Activated naive CD4-positive, alpha-beta T cell treated with anti-CD3 and anti-CD28 coated beads, Interleukin-2, amount 10 ng/mL, durations not matched to agents 7 days and 5 days (primary cell): Measurements from ENCODE around the gene PATJ.
"Not testable (repeated sequence)": the region's sequence is repeated elsewhere in the genome, so short reads cannot be mapped to it uniquely, and the experiment has no call there.

Experiments used
- CTCF ChIA-PET: fragments of 350-600 bp; sonication (Branson Sonifier 250); formaldehyde crosslinking; loops from one replicate; lab custom pipeline; 2021; ENCODE audit warnings: antibody characterized with exemption; lab: Charles Lee
- DNase-seq: peaks from one replicate; pipeline ENCODE4 v3.0.0-alpha.2; 2020
- H3K27ac Mint-ChIP-seq: one replicate; pipeline ENCODE4 v1.8.0; 2021; ENCODE audit warnings: mild to moderate bottlenecking, moderate library complexity, mixed read lengths
- H3K27me3 Mint-ChIP-seq: one replicate; pipeline ENCODE4 v1.8.0; 2021; ENCODE audit warnings: mild to moderate bottlenecking, mixed read lengths
- H3K36me3 Mint-ChIP-seq: one replicate; pipeline ENCODE4 v1.8.0; 2021; ENCODE audit warnings: mixed read lengths
- H3K4me1 Mint-ChIP-seq: one replicate; pipeline ENCODE4 v1.8.0; 2021; ENCODE audit warnings: mixed read lengths
- H3K4me3 Mint-ChIP-seq: one replicate; pipeline ENCODE4 v1.8.0; 2021; ENCODE audit warnings: mild to moderate bottlenecking, moderate library complexity, mixed read lengths
- H3K9me3 Mint-ChIP-seq: one replicate; pipeline ENCODE4 v1.8.0; 2021; ENCODE audit warnings: mixed read lengths

The PATJ gene, protein sequence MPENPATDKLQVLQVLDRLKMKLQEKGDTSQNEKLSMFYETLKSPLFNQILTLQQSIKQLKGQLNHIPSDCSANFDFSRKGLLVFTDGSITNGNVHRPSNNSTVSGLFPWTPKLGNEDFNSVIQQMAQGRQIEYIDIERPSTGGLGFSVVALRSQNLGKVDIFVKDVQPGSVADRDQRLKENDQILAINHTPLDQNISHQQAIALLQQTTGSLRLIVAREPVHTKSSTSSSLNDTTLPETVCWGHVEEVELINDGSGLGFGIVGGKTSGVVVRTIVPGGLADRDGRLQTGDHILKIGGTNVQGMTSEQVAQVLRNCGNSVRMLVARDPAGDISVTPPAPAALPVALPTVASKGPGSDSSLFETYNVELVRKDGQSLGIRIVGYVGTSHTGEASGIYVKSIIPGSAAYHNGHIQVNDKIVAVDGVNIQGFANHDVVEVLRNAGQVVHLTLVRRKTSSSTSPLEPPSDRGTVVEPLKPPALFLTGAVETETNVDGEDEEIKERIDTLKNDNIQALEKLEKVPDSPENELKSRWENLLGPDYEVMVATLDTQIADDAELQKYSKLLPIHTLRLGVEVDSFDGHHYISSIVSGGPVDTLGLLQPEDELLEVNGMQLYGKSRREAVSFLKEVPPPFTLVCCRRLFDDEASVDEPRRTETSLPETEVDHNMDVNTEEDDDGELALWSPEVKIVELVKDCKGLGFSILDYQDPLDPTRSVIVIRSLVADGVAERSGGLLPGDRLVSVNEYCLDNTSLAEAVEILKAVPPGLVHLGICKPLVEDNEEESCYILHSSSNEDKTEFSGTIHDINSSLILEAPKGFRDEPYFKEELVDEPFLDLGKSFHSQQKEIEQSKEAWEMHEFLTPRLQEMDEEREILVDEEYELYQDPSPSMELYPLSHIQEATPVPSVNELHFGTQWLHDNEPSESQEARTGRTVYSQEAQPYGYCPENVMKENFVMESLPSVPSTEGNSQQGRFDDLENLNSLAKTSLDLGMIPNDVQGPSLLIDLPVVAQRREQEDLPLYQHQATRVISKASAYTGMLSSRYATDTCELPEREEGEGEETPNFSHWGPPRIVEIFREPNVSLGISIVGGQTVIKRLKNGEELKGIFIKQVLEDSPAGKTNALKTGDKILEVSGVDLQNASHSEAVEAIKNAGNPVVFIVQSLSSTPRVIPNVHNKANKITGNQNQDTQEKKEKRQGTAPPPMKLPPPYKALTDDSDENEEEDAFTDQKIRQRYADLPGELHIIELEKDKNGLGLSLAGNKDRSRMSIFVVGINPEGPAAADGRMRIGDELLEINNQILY (N-terminal part only)

DNA sequence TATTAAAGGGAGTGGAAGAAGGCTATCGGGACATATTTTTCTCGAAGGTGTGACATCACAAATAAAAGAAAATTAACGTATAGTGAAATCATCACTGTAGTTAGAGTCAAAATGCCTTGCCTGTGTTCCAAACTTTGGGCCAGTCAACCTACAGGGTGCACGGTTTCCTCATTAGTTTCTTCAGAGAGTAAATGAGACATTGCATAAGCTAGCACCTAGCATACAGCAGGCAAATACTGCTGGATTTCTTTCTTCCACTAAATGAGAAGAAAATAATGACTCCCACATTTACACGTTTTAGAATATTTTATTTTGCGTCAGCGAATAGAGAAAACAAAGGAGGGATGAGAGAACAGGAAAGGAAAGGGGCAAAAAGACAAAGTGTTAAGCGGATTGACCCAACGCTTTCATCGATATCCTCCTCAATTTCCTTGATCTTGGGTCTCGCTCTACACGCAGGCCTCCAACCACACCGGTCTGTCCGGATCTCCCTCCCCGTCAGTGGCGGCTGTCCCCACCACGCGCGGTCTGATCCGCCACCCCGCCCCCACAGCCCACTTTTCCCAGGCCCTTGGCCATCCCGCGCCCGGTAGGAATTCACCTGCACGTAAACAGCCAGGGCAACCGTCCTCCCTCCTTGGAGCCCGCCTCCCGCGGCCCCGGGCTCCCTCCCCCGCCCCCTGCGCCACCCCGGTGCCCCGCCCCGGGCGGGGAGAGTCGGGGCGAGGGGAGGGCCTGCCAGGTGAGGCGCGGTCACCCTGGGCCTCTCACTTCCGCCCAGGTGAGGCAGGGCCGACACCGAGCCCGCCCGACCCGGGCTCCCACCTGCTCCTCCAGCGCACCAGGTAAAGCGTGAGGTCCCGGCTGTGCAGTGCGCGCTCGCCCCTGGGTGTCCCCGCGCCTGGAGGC, at the start of gene PATJ:
PATJ (plus strand) TSS at position 770 of the 909 bp plus-strand sequence. CDS start 20,413 bp downstream, outside the sequence.
- Mint-ChIP-seq H3K4me1 (peaks cover 30% of the 10 kb centered on the region), H3K27ac (peak within 1 kb of the TSS; percentile 71), H3K36me3 (no peaks in the 10 kb centered on the region), H3K4me3 (peak within 1 kb of the TSS; percentile 84), H3K9me3 (no peaks in the 10 kb centered on the region), H3K27me3 (no peaks in the 10 kb centered on the region)
- CTCF ChIA-PET, result interaction anchor here (0.7 kb wide), 1 partner anchor 19 kb away, joined by 4 read pairs; no protein-coding TSS in a partner anchor
- DNase-seq, result peak; percentile 73

- Mint-ChIP-seq H3K4me1 (no peaks in the 10 kb centered on the region), H3K9me3 (no peaks in the 10 kb centered on the region), H3K36me3 (peaks cover 48% of the 10 kb centered on the region), H3K27ac (no peak overlapping the region), H3K27me3 (no peaks in the 10 kb centered on the region), H3K4me3 (no peak overlapping the region)
- CTCF ChIA-PET, result interaction anchor here (0.6 kb wide), 1 partner anchor 153 kb away, joined by 4 read pairs; no protein-coding TSS in a partner anchor
- DNase-seq, result no peak
Measured at GRCh38 chr1:61699911-61700851, 42.1 kb upstream of the PATJ start.

- H3K27ac Mint-ChIP-seq, result no peak overlapping the region
- H3K9me3 Mint-ChIP-seq, result no peaks in the 10 kb centered on the region
- H3K27me3 Mint-ChIP-seq, result no peaks in the 10 kb centered on the region
- DNase-seq, result no peak
- no peak overlapping the region for H3K4me3 Mint-ChIP-seq
- CTCF ChIA-PET, result no interaction called here
- no peaks in the 10 kb centered on the region for H3K4me1 Mint-ChIP-seq
- H3K36me3 Mint-ChIP-seq, result peaks cover 36% of the 10 kb centered on the region
Measured at GRCh38 chr1:61708953-61709907, 33.0 kb upstream of the PATJ start.

DNA sequence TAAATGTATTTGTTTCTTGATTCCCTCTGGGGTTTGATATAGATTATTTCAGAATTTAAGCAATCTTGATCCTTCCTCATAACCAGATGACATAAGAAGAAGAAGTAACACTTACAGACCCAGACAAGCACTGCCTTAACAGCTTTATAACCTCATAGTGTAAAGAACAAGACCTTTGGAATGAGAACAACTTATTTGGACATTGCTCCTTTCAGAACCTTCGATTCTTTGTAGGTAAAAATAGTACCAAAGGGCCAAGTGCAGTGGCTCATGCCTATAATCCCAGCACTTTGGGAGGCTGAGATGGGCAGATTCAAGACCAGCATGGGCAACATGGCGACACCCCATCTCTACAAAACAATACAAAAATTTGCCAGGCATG, 32.4 kb upstream of the PATJ start:
- H3K27me3 Mint-ChIP-seq, result no peaks in the 10 kb centered on the region
- H3K36me3 Mint-ChIP-seq, result peaks cover 35% of the 10 kb centered on the region
- no peak overlapping the region for H3K4me3 Mint-ChIP-seq
- no peak overlapping the region for H3K27ac Mint-ChIP-seq
- DNase-seq, result no peak
- peaks cover 3% of the 10 kb centered on the region for H3K4me1 Mint-ChIP-seq
- CTCF ChIA-PET, result no interaction called here
- H3K9me3 Mint-ChIP-seq, result no peaks in the 10 kb centered on the region

DNA sequence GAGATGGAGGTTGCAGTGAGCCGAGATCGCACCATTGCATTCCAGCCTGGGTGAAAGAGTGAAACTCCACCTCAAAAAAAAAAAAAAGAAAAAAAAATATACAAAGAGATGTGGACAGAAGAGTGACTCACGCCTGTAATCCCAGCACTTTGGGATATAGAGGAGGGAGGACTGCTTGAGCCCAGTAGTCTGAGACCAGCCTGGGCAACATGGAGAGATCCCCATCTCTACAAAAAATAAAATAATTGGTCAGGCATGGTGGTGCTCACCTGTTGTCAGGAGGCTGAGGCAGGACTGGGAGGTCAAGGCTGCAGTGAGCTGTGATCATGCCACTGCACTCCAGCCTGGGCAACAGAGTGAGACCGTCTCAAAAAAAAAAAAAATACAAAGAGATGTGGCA, 31.0 kb upstream of the PATJ start:
- H3K36me3 Mint-ChIP-seq, result peaks cover 32% of the 10 kb centered on the region
- H3K4me3 Mint-ChIP-seq, CTCF ChIA-PET: not testable (repeated sequence)

GRCh38 chr1:61711969-61712368, 30.3 kb upstream of the PATJ start:
- Mint-ChIP-seq H3K9me3 (no peaks in the 10 kb centered on the region), H3K4me3 (no peak overlapping the region), H3K27me3 (no peaks in the 10 kb centered on the region), H3K36me3 (peaks cover 29% of the 10 kb centered on the region), H3K27ac (no peak overlapping the region), H3K4me1 (peaks cover 4% of the 10 kb centered on the region)
- no peak for DNase-seq
- CTCF ChIA-PET, result no interaction called here

More for the DNA sequence above, 31.0 kb upstream of the PATJ start:
- H3K9me3 Mint-ChIP-seq, H3K4me1 Mint-ChIP-seq, H3K27ac Mint-ChIP-seq, DNase-seq, H3K27me3 Mint-ChIP-seq: not testable (repeated sequence)

DNA sequence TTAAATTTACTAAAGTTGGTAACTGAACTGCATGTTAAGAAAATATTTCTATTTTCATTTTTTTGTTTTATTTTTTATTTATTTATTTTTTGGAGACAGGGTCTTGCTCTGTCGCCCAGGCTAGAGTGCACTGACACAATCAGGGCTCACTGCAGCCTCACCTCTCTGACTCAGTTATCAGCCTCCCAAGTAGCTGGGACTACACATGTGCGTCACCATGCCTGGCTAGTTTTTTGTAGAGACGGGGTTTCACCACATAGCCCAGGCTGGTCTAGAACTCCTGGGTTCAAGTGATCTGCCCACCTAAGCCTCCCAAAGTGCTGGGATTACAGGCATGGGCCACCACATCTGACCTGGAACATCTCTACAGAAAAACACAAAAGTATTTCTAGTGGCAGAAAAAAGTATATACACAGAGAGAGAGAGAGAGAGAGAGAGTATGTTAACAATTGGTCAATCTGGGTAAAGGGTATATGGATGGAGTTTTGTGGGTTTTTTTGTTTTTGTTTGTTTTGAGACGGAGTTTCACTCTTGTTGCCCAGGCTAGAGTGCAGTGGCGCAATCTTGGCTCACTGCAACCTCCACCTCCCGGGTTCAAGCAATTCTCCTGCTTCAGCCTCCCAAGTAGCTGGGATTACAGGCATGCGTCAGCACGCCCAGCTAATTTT, 23.1 kb upstream of the PATJ start:
- H3K4me3 Mint-ChIP-seq, DNase-seq, H3K9me3 Mint-ChIP-seq, H3K27me3 Mint-ChIP-seq, H3K27ac Mint-ChIP-seq: not testable (repeated sequence)
- H3K36me3 Mint-ChIP-seq, result peaks cover 19% of the 10 kb centered on the region
- CTCF ChIA-PET, result interaction anchor here (0.6 kb wide), 1 partner anchor 365 kb away, joined by 3 read pairs; no protein-coding TSS in a partner anchor
- peaks cover 24% of the 10 kb centered on the region for H3K4me1 Mint-ChIP-seq

GRCh38 chr1:61724506-61724812, 17.8 kb upstream of the PATJ start:
- peaks cover 4% of the 10 kb centered on the region for H3K27me3 Mint-ChIP-seq
- CTCF ChIA-PET, result no interaction called here

DNA sequence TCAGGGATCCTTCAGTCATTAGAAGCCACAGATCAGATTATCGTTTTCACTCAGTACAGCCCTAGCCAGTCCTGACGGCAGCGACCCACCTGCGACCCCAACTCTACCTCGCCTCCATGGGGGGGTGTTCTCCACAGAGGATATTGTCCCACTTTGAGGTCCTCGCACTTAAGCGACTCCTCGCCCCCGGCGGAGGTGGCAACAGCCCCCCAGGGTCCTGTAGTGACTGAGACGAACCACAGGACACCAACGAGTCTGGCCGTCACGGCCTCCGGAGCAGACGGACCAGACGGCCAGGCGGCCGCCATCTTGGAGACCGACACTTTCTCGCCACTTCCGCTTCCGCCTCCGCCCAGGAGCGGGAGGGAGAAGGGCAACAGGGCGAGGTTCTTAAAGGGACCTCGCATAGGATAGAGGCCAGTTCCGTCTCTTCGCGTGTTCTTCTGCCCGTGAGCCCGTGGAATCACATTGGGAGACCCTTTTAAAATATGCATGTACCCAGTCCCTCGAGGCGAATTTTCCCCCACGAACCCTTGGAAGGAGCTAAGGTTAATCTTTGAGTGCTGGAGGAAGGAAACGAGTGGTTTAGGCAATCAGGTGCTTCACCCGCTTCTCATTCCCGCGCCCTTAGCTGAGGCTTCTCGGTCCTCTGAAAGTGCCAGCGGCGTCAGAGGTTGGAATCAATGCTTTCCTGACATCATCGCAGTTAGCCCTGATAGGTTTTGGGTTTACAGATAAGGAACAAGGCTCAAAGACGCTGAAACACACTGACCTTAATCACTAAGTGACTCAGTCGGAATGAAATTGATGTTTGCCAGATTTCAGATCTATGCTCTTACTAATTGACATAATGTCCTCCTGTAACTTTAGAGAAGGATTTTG, 17.2 kb upstream of the PATJ start, which contains the start of gene TM2D1:
TM2D1 (minus strand) TSS at position 329 of the 882 bp plus-strand sequence; CDS start at position 308, 21 bp downstream.
- peak within 1 kb of the TSS; percentile 92 for H3K27ac Mint-ChIP-seq
- no peaks in the 10 kb centered on the region for H3K9me3 Mint-ChIP-seq
- peaks cover 7% of the 10 kb centered on the region for H3K36me3 Mint-ChIP-seq

More at GRCh38 chr1:61724506-61724812, 17.8 kb upstream of the PATJ start:
- Mint-ChIP-seq H3K4me3 (peak overlapping the region; percentile 90), H3K27ac (peak overlapping the region; percentile 92), H3K4me1 (peaks cover 24% of the 10 kb centered on the region), H3K9me3 (no peaks in the 10 kb centered on the region), H3K36me3 (peaks cover 7% of the 10 kb centered on the region)
- DNase-seq, result no peak

DNA sequence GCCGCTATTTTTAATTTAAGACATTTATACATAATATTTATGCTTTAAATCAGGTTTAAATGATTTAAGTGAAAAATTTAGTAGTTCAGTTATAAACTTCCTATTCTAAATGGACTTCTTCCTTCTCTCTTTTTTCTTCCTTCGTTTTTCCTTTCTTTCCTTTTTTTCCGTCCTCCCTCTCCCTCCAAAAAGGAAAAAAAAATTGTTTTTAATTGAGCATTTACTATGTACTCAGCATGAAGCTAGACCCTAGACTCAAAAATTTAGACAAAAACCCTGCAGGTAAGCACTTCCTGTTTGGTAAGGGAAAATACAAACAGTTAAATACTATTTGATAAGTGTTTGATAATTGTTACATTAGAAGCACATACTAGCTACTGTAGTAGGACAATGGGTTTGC, 14.7 kb upstream of the PATJ start:
- Mint-ChIP-seq H3K36me3 (peaks cover 1% of the 10 kb centered on the region), H3K9me3 (no peaks in the 10 kb centered on the region), H3K27ac (no peak overlapping the region), H3K27me3 (peaks cover 9% of the 10 kb centered on the region), H3K4me3 (no peak overlapping the region), H3K4me1 (peaks cover 21% of the 10 kb centered on the region)
- CTCF ChIA-PET, result no interaction called here
- DNase-seq, result no peak

More for the DNA sequence above, 17.2 kb upstream of the PATJ start, which contains the start of gene TM2D1:
- peak within 1 kb of the TSS; percentile 90 for H3K4me3 Mint-ChIP-seq
- peak; percentile 92 for DNase-seq
- H3K4me1 Mint-ChIP-seq, result peaks cover 24% of the 10 kb centered on the region
- CTCF ChIA-PET, result no interaction called here
- peaks cover 9% of the 10 kb centered on the region for H3K27me3 Mint-ChIP-seq
